Neural cell (in vitro differentiated cells): Measurements from ENCODE around the gene ZCCHC10. TPM values are rescaled to one million over a fixed set of nuclear protein-coding genes. Genes with fewer than 3 reads are reported as not detected.

ENCODE experiments used
- H2AFZ ChIP-seq: fragments of 200-600, 300-800 bp; sonication (generic), shearing (Covaris generic); 2 replicates; pipeline ENCODE4 v1.6.0; 2014; ENCODE audit warnings: low read depth, mild to moderate bottlenecking, antibody characterized with exemption, low read length, moderate library complexity
- H3F3A ChIP-seq: fragments of 200-600 bp; shearing (Covaris generic); 2 replicates; pipeline ENCODE4 v1.6.1; 2016; ENCODE audit warnings: mild to moderate bottlenecking, moderate library complexity, mixed read lengths, antibody characterized with exemption, low read length; ENCODE audit not compliant: insufficient read depth, poor library complexity, severe bottlenecking
- H3K27ac ChIP-seq: fragments of 200-600, 300-800 bp; sonication (generic), shearing (Covaris generic); 2 replicates; pipeline ENCODE4 v1.5.1; 2014; ENCODE audit warnings: mild to moderate bottlenecking, low read length, moderate library complexity
- H3K27me3 ChIP-seq: fragments of 300-800, 200-600 bp; sonication (generic), shearing (Covaris generic); 2 replicates; pipeline ENCODE4 v1.6.0; 2014; ENCODE audit warnings: mild to moderate bottlenecking, low read depth, low read length, moderate library complexity; ENCODE audit not compliant: insufficient read depth
- H3K36me3 ChIP-seq: fragments of 300-800, 200-600 bp; sonication (generic), shearing (Covaris generic); 2 replicates; pipeline ENCODE4 v1.5.1; 2014; ENCODE audit warnings: mild to moderate bottlenecking, antibody characterized with exemption, low read length, moderate library complexity; ENCODE audit not compliant: insufficient read depth
- H3K4me2 ChIP-seq: fragments of 300-800, 200-600 bp; sonication (generic), shearing (Covaris generic); 2 replicates; pipeline ENCODE4 v1.6.0; 2014; ENCODE audit warnings: mild to moderate bottlenecking, low read length
- H3K4me3 ChIP-seq: fragments of 300-800, 200-600 bp; sonication (generic), shearing (Covaris generic); 2 replicates; pipeline ENCODE4 v1.5.1; 2014; ENCODE audit warnings: mild to moderate bottlenecking, low read length, moderate library complexity
- H3K79me2 ChIP-seq: fragments of 200-600 bp; shearing (Covaris generic); replicated peaks from 2 replicates; pipeline ENCODE4 v1.6.0; 2014; ENCODE audit warnings: mild to moderate bottlenecking, low read length, moderate library complexity; ENCODE audit not compliant: insufficient read depth
- H3K9ac ChIP-seq: fragments of 300-800, 200-600 bp; sonication (generic), shearing (Covaris generic); 2 replicates; pipeline ENCODE4 v1.6.1; 2016; ENCODE audit warnings: mild to moderate bottlenecking, low read length, mixed read lengths
- H3K9me2 ChIP-seq: fragments of 200-600 bp; shearing (Covaris generic); 2 replicates; pipeline ENCODE4 v1.6.1; 2016; ENCODE audit warnings: mild to moderate bottlenecking, low read length, mixed read lengths; ENCODE audit not compliant: insufficient read depth
- H3K9me3 ChIP-seq: fragments of 200-600, 300-800 bp; sonication (generic), shearing (Covaris generic); 2 replicates; pipeline ENCODE4 v1.6.1; 2016; ENCODE audit warnings: mild to moderate bottlenecking, mixed run types, low read length, moderate library complexity, mixed read lengths
- H4K20me1 ChIP-seq: fragments of 200-600 bp; shearing (Covaris generic); 2 replicates; pipeline ENCODE4 v1.6.1; 2016; ENCODE audit warnings: mild to moderate bottlenecking, mixed run types; ENCODE audit not compliant: insufficient read depth
- EP300 ChIP-seq: fragments of 450-650 bp; conservative IDR thresholded peaks from 2 replicates; pipeline ENCODE4 v1.6.1; 2014; ENCODE audit warnings: antibody characterized with exemption, mild to moderate bottlenecking, moderate library complexity; ENCODE audit not compliant: poor library complexity, severe bottlenecking
- EZH2 ChIP-seq: fragments of 200-600, 300-800 bp; shearing (Covaris generic), sonication (generic); IDR thresholded peaks from 2 replicates; pipeline ENCODE4 v1.6.1; 2014; ENCODE audit warnings: antibody characterized with exemption, low read length, borderline replicate concordance, mild to moderate bottlenecking; ENCODE audit not compliant: insufficient read depth, poor library complexity, severe bottlenecking
- MXI1 ChIP-seq: fragments of 450-650 bp; conservative IDR thresholded peaks from 2 replicates; pipeline ENCODE4 v1.6.1; 2014; ENCODE audit warnings: antibody characterized with exemption, mild to moderate bottlenecking; ENCODE audit not compliant: poor library complexity, severe bottlenecking
- POLR2AphosphoS5 ChIP-seq: IDR thresholded peaks from 2 replicates; pipeline ENCODE4 v1.6.1; 2012
- RAD21 ChIP-seq: fragments of 450-650 bp; conservative IDR thresholded peaks from 2 replicates; pipeline ENCODE4 v1.6.1; 2014; ENCODE audit warnings: antibody characterized with exemption, mild to moderate bottlenecking, moderate library complexity
- SMC3 ChIP-seq: fragments of 450-650 bp; conservative IDR thresholded peaks from 2 replicates; pipeline ENCODE4 v1.6.1; 2014; ENCODE audit warnings: antibody characterized with exemption, mild to moderate bottlenecking, moderate library complexity; ENCODE audit not compliant: poor library complexity
- TAF1 ChIP-seq: IDR thresholded peaks from 2 replicates; pipeline ENCODE4 v1.6.1; 2012; ENCODE audit warnings: low read depth
- polyA plus RNA-seq: library from polyadenylated mRNA; depleted of rRNA; stranded (reverse); fragments of >200 nt; gene quantifications from 2 replicates; pipeline ENCODE4 v1.2.3, GENCODE V29; 2014
- TF ChIP-seq, protein P1 (sequence below): fragments of 450-650 bp; IDR thresholded peaks from 2 replicates; pipeline ENCODE4 v1.5.1; 2014; ENCODE audit warnings: antibody characterized with exemption, mild to moderate bottlenecking, moderate library complexity; ENCODE audit not compliant: poor library complexity, severe bottlenecking
- TF ChIP-seq, protein P2 (sequence below): IDR thresholded peaks from 2 replicates; pipeline ENCODE4 v1.6.1; 2012; ENCODE audit warnings: borderline replicate concordance

The ZCCHC10 gene
- polyA plus RNA-seq, 1 donor from 2014 or later = 68.0 TPM

DNA sequence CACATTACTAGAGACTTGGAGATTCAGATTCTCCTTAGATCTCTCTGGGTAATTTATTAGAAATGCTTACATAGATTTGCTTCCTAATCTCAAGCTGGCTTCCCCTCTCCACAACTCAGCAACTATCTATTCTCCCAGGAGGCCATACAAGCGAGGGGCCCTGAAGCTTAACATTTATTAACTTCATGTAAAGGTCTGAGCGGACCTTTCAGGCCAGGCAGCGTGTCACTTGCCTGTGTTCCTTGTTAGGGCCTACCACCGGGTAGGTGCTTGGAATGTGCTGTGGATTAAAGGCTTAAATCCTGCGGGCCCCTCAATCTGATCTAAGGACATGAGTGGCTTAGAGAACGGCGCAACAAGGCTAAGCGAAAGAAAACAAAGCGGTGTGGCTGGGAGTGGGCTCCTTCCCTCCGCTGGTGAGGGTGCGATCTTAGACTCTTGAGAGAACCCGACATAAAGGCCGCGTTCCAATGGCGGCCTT, 24.8 kb upstream of the ZCCHC10 start:
- Histone ChIP-seq H3K9me3 (no peaks in the 10 kb centered on the region), H3K4me2 (peak overlapping the region; percentile 95), H3F3A (peaks cover 4% of the 10 kb centered on the region), H3K79me2 (peaks cover 40% of the 10 kb centered on the region), H2AFZ (peak overlapping the region; percentile 86), H3K36me3 (no peaks in the 10 kb centered on the region), H4K20me1 (peaks cover 3% of the 10 kb centered on the region), H3K9me2 (no peaks in the 10 kb centered on the region), H3K27me3 (no peaks in the 10 kb centered on the region), H3K27ac (peak overlapping the region; percentile 98), H3K9ac (peak overlapping the region; percentile 99), H3K4me3 (peak overlapping the region; percentile 92)
- TF ChIP-seq EP300 = no peak
- TF ChIP-seq SMC3 = peak; percentile 24

DNA sequence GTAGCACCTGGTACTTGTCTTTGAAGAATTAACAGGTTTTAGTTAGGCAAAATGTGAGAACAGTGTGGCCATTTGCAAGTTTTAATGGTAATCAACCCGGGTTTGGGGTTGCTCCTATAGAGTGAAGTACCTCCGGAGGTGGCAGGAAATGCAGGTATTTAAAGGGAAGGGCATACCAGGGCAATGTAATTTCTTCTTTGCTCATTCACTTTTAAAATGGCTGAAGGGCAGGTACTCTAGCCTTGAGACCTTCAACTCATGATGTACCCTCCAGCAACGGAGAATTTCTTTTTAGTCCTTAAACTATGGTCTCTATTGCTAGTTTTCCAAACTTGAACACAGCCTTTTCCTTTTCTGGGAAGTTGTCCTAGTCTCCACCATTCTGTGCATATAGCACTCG, 24.2 kb upstream of the ZCCHC10 start:
- H3F3A ChIP-seq = peaks cover 4% of the 10 kb centered on the region
- no peaks in the 10 kb centered on the region for H3K36me3 ChIP-seq
- H3K9me3 ChIP-seq = no peaks in the 10 kb centered on the region
- no peaks in the 10 kb centered on the region for H3K27me3 ChIP-seq
- no peaks in the 10 kb centered on the region for H3K9me2 ChIP-seq
- peaks cover 35% of the 10 kb centered on the region for H3K79me2 ChIP-seq
- H3K4me2 ChIP-seq = peak overlapping the region; percentile 95
- peaks cover 3% of the 10 kb centered on the region for H4K20me1 ChIP-seq
- peak overlapping the region; percentile 99 for H3K9ac ChIP-seq
- H3K4me3 ChIP-seq = peak overlapping the region; percentile 92
- TF ChIP-seq, protein P1, sequence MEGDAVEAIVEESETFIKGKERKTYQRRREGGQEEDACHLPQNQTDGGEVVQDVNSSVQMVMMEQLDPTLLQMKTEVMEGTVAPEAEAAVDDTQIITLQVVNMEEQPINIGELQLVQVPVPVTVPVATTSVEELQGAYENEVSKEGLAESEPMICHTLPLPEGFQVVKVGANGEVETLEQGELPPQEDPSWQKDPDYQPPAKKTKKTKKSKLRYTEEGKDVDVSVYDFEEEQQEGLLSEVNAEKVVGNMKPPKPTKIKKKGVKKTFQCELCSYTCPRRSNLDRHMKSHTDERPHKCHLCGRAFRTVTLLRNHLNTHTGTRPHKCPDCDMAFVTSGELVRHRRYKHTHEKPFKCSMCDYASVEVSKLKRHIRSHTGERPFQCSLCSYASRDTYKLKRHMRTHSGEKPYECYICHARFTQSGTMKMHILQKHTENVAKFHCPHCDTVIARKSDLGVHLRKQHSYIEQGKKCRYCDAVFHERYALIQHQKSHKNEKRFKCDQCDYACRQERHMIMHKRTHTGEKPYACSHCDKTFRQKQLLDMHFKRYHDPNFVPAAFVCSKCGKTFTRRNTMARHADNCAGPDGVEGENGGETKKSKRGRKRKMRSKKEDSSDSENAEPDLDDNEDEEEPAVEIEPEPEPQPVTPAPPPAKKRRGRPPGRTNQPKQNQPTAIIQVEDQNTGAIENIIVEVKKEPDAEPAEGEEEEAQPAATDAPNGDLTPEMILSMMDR = no peak
- no peak for TF ChIP-seq RAD21
- no peak for TF ChIP-seq TAF1
- TF ChIP-seq EZH2 = no peak
- no peak for TF ChIP-seq POLR2AphosphoS5
- H2AFZ ChIP-seq = peak overlapping the region; percentile 86
- H3K27ac ChIP-seq = peak overlapping the region; percentile 98

DNA sequence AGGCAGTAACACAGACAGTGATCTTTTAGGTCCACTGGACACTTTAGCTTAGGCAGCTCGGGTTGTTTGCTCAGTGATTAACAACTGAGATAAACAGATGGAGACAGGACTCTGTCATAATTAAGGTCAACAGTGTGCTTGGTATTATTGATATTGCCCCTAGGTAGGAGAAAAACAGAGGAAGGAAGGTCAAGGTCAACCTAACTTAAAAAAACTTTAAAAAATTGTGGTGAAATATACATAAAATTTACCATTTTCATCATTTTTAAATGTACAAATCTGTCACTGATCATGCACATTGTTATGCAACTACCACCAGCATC, 23.3 kb upstream of the ZCCHC10 start:
- Histone ChIP-seq H3K36me3 (no peaks in the 10 kb centered on the region), H3K9ac (no peak overlapping the region), H3K4me2 (peak overlapping the region; percentile 95), H2AFZ (no peak overlapping the region), H3F3A (peaks cover 4% of the 10 kb centered on the region), H3K79me2 (peaks cover 26% of the 10 kb centered on the region), H3K9me2 (no peaks in the 10 kb centered on the region), H3K9me3 (no peaks in the 10 kb centered on the region), H3K27me3 (no peaks in the 10 kb centered on the region), H4K20me1 (peaks cover 3% of the 10 kb centered on the region), H3K27ac (peak overlapping the region; percentile 98), H3K4me3 (no peak overlapping the region)
- no peak for TF ChIP-seq RAD21
- TF ChIP-seq, protein P1 = no peak
- no peak for TF ChIP-seq POLR2AphosphoS5
- no peak for TF ChIP-seq SMC3
- TF ChIP-seq, protein P2, sequence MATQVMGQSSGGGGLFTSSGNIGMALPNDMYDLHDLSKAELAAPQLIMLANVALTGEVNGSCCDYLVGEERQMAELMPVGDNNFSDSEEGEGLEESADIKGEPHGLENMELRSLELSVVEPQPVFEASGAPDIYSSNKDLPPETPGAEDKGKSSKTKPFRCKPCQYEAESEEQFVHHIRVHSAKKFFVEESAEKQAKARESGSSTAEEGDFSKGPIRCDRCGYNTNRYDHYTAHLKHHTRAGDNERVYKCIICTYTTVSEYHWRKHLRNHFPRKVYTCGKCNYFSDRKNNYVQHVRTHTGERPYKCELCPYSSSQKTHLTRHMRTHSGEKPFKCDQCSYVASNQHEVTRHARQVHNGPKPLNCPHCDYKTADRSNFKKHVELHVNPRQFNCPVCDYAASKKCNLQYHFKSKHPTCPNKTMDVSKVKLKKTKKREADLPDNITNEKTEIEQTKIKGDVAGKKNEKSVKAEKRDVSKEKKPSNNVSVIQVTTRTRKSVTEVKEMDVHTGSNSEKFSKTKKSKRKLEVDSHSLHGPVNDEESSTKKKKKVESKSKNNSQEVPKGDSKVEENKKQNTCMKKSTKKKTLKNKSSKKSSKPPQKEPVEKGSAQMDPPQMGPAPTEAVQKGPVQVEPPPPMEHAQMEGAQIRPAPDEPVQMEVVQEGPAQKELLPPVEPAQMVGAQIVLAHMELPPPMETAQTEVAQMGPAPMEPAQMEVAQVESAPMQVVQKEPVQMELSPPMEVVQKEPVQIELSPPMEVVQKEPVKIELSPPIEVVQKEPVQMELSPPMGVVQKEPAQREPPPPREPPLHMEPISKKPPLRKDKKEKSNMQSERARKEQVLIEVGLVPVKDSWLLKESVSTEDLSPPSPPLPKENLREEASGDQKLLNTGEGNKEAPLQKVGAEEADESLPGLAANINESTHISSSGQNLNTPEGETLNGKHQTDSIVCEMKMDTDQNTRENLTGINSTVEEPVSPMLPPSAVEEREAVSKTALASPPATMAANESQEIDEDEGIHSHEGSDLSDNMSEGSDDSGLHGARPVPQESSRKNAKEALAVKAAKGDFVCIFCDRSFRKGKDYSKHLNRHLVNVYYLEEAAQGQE = no peak
- no peak for TF ChIP-seq MXI1
- no peak for TF ChIP-seq EZH2
- no peak for TF ChIP-seq EP300
- no peak for TF ChIP-seq TAF1
